GM13976 (cell line): ENCODE data around the gene LAMB3.

Experiments used
- DNase-seq: peaks from one replicate; pipeline ENCODE4 v3.0.0; 2012; ENCODE audit warnings: low spot score
- CTCF ChIP-seq: IDR thresholded peaks from 2 replicates; pipeline ENCODE4 v1.5.1; 2012; ENCODE audit warnings: borderline replicate concordance, mild to moderate bottlenecking; ENCODE audit not compliant: insufficient read depth; ENCODE audit errors: extremely low read depth, missing control alignments, control extremely low read depth
- in situ Hi-C: fragments of 300-500 bp; cut with MboI; formaldehyde crosslinking; loops from one replicate; pipeline ENCODE4 v1.12.0; 2022; ENCODE audit warnings: low sequenced_read_pairs, mixed read lengths, inconsistent platforms; ENCODE audit not compliant: unreplicated experiment

LAMB3 gene

GRCh38 chr1:209622841-209623829, 29.1 kb downstream of the LAMB3 start:
- no peak for DNase-seq
- TF ChIP-seq CTCF: no peak
- in situ Hi-C loops: loop anchor here (10.0 kb wide), 1 partner anchor 48 kb away; no protein-coding TSS in a partner anchor

- in situ Hi-C loops: loop anchor here (10.0 kb wide), 1 partner anchor 47 kb away; no protein-coding TSS in a partner anchor
Measured at GRCh38 chr1:209621741-209622655, 30.2 kb downstream of the LAMB3 start.

GRCh38 chr1:209621286-209621685, 30.9 kb downstream of the LAMB3 start:
- in situ Hi-C loops: loop anchor here (10.0 kb wide), 1 partner anchor 46 kb away; no protein-coding TSS in a partner anchor

More at GRCh38 chr1:209621741-209622655, 30.2 kb downstream of the LAMB3 start:
- TF ChIP-seq CTCF: no peak
- DNase-seq: no peak

GRCh38 chr1:209620487-209620884, 31.7 kb downstream of the LAMB3 start:
- in situ Hi-C loops: loop anchor here (10.0 kb wide), 1 partner anchor 46 kb away; no protein-coding TSS in a partner anchor
- DNase-seq: no peak
- no peak for TF ChIP-seq CTCF

More at GRCh38 chr1:209621286-209621685, 30.9 kb downstream of the LAMB3 start:
- TF ChIP-seq CTCF: no peak
- no peak for DNase-seq

GRCh38 chr1:209619696-209620486, 32.3 kb downstream of the LAMB3 start:
- no peak for TF ChIP-seq CTCF
- no peak for DNase-seq
- in situ Hi-C loops: loop anchor here (10.0 kb wide), 1 partner anchor 45 kb away; no protein-coding TSS in a partner anchor
